NB4 (cell line): ENCODE data around the gene CCL4.
"Not testable (repeated sequence)": the region's sequence is repeated elsewhere in the genome, so short reads cannot be mapped to it uniquely, and the experiment has no call there.

Experiments used
- DNase-seq: peaks from one replicate; pipeline ENCODE4 v3.0.0; 2010; ENCODE audit warnings: low read depth
- H3K4me3 ChIP-seq: one replicate; pipeline ENCODE4 v1.5.1; 2011; ENCODE audit warnings: mild to moderate bottlenecking, low read depth, low read length, moderate library complexity
- MYC ChIP-seq: IDR thresholded peaks from 2 replicates; pipeline ENCODE4 v1.6.1; 2011; ENCODE audit warnings: low read depth, low read length
- POLR2A ChIP-seq: IDR thresholded peaks from 2 replicates; pipeline ENCODE4 v1.6.1; 2011; ENCODE audit warnings: mild to moderate bottlenecking; ENCODE audit not compliant: insufficient read length; ENCODE audit errors: extremely low read depth
- TF ChIP-seq, protein P1 (sequence below): IDR thresholded peaks from one replicate; pipeline ENCODE4 v1.5.1; 2012; ENCODE audit warnings: low read depth, low read length
- TF ChIP-seq, protein P2 (sequence below): IDR thresholded peaks from 2 replicates; pipeline ENCODE4 v1.6.1; 2011; ENCODE audit warnings: low read depth, low read length

The CCL4 gene

DNA sequence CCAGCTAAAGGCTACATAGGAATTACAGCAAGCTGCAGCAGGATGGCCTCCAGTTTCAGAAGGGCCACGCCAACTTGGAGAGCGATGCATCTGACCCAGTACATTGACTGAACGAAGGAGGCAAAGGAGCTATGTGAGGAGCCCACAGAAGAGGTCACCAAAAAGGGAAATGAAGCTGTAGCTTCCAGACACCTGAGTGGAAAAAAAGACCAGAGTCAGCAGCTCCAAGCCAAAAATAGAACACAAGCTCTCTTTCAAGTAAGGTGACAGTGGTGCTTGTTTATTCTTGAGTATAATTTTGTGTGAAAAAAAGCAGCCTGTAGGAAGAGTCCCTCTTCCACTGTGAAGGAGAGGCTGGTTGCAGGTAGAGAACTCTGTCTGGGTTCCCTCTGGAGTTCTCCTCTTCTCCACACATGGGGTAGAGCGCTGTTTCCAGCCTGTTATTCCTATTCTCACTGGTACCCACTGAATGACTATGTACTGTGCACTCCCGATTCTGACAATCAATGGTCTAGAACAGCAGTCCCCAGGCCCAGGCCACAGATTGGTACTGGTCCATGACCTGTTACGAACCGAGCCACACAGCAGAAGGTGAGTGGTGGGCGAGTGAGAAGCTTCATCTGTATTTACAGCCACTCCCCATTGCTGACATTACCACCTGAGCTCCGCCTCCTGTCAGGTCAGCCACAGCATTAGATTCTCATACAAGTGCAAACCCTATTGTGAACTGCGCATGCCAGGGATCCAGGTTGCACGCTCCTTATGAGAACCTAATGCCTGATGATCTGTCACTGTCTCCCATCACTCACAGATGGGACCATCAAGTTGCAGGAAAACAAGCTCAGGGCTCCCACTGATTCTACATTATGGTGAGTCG, 15.1 kb downstream of the CCL4 start:
- peak; percentile 12 for DNase-seq

DNA sequence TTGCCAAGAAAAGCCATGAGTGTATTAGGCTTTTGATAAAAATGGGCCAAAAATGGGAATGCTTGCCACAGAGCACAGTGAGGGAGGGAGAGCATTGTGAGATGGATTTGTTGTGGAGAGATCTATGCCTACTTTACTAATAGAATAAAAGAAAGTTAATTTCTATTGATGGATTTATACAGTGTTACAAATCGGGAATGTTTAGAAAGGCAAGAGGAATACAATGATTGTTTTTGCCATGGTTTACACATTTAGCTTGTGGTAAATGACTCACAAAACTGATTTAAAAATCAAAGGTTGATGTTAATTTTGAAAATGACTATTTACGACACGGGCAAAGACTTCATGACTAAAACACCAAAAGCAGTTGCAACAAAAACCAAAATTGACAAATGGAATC, 16.6 kb downstream of the CCL4 start:
- no peak for DNase-seq
- H3K4me3 ChIP-seq = no peak overlapping the region
- TF ChIP-seq MYC (no peak), POLR2A (no peak)
- TF ChIP-seq, protein P1, sequence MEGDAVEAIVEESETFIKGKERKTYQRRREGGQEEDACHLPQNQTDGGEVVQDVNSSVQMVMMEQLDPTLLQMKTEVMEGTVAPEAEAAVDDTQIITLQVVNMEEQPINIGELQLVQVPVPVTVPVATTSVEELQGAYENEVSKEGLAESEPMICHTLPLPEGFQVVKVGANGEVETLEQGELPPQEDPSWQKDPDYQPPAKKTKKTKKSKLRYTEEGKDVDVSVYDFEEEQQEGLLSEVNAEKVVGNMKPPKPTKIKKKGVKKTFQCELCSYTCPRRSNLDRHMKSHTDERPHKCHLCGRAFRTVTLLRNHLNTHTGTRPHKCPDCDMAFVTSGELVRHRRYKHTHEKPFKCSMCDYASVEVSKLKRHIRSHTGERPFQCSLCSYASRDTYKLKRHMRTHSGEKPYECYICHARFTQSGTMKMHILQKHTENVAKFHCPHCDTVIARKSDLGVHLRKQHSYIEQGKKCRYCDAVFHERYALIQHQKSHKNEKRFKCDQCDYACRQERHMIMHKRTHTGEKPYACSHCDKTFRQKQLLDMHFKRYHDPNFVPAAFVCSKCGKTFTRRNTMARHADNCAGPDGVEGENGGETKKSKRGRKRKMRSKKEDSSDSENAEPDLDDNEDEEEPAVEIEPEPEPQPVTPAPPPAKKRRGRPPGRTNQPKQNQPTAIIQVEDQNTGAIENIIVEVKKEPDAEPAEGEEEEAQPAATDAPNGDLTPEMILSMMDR = no peak
- TF ChIP-seq, protein P2, sequence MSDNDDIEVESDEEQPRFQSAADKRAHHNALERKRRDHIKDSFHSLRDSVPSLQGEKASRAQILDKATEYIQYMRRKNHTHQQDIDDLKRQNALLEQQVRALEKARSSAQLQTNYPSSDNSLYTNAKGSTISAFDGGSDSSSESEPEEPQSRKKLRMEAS = no peak

More for the DNA sequence above, 15.1 kb downstream of the CCL4 start:
- no peak overlapping the region for H3K4me3 ChIP-seq
- TF ChIP-seq MYC (no peak), POLR2A (no peak)
- TF ChIP-seq, protein P1 = no peak
- TF ChIP-seq, protein P2 = no peak

DNA sequence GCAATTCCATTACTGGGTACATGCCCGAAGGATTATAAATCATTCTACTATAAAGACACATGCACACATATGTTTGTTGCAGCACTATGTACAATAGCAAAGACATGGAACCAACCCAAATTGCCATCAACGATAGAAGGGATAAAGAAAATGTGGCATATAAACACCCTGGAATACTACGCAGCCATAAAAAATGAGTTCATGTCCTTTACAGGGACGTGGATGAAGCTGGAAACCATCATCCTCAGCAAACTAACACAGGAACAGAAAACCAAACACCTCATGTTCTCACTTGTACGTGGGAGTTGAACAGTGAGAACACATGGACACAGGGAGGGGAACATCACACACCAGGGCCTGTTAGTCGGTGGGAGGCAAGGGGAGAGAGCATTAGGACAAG, 17.5 kb downstream of the CCL4 start:
- DNase-seq, H3K4me3 ChIP-seq: not testable (repeated sequence)

DNA sequence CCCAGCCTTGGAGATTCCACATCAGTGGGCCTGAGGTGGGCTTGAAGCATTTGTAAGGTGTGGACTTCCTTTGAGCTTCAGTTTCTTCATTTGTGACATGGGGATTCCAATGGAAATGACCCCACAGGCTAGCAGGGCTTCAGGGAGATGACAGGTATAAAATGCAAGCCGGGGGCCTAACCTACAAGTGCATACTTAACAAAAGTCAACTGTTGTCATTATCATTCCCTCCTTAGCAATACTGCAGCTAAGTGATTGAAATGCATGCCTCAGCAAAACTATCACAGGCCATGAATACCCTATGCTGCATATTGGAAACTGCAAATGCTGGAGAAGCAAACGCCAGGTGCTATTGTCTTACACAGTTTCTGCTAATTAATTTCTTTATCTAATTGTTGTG, 19.8 kb downstream of the CCL4 start:
- TF ChIP-seq MYC = no peak
- TF ChIP-seq, protein P2 = no peak
- TF ChIP-seq, protein P1 = no peak
- no peak for TF ChIP-seq POLR2A
- H3K4me3 ChIP-seq = no peak overlapping the region
- DNase-seq = no peak

DNA sequence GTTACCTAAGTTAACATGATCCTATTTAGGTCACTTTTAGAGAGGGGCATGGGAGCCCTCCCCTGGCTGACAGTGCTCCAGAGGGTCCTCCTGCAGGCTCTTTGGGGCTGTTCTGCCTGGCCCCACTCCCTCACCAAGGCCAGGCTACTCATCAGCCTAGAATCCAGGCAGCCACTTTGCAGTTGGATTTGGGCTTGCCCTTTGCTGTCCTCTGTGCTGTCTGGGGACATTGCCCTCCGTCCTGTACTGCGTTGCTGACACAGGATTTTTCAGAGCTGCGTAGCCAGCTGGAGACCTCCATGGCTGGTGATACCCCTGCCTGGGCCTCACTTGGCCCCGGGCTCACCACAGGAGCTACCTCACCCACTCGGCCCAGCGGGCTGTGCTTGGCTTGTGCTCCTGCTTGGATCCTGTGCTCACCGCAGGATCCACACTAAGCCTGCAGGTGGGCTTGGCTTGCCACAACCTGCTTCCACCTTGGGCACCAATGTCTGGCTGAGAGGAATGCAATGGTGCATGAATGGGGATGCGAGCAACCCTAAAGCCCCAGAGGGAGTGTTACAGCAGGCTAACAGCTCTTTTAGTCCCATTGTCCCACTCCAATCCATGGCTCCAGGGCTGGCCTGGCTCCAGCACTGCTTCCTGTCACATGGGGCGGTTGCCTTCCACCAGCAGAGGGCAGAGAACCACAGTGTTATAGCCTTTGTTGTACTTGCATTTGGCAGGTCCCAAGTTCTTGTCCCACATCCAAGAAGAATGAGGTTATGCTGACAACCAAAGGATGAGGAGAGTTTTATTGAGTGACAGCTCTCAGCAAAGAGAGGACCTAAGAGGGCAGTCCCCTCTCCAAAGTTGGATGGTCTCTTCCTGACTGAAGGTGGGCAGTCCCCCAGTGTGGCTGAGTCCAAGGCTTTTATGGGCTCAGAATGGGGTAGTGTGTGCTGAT, 21.5 kb downstream of the CCL4 start:
- TF ChIP-seq, protein P1 = peak; percentile 33
- TF ChIP-seq POLR2A = no peak
- H3K4me3 ChIP-seq = no peak overlapping the region
- DNase-seq = peak; percentile 62

DNA sequence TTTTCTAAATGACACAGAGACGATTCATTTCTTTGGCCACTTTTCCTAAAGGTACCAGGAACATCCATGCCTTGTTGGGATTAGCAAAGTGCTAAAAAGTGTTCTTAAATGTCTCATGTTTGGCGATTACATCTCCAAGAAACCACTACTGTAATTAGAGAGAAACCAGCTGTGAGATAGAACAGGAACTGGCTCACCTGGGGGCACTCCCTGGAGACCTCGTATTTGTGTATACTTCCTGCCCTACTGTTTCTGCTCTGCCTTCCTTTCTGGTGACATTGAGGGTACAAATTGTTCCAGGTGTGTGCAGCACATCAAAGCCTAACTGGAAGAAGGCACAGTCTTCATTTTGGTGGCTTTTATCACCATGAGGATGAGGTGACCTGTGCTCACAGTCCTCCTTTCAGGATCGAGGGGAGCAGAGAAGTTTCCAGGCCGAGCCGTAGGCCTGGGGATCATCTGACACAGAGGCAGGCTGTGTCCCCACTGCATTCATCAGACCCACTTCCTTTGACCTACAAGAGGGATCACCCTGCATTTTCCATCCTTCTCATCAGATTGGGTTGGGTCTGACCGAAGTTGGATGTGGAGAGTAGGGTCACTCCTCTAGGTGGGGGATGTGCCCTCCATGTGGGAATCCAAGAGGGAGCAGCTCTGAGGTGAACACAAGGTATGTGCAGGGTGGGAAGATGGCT, 23.7 kb downstream of the CCL4 start:
- no peak for DNase-seq

More for the DNA sequence above, 23.7 kb downstream of the CCL4 start:
- TF ChIP-seq MYC = no peak
- TF ChIP-seq, protein P2 = no peak
- TF ChIP-seq, protein P1 = no peak
- TF ChIP-seq POLR2A = no peak
- H3K4me3 ChIP-seq = no peak overlapping the region
